NCI-H510A (cell line): Measurements from ENCODE around the gene TBCEL.

ENCODE experiments used
- DNase-seq: peaks from one replicate; lab custom pipeline; 2025; lab: John Stamatoyannopoulos, UW

Gene TBCEL

GRCh38 chr11:121063728-121064127 is 39.8 kb downstream of the TBCEL start:
- DNase-seq: no peak

GRCh38 chr11:121066623-121067022 is 42.7 kb downstream of the TBCEL start:
- no peak for DNase-seq

- DNase-seq: no peak
Observed at GRCh38 chr11:121067026-121067425, 43.1 kb downstream of the TBCEL start.

GRCh38 chr11:121067453-121067852 is 43.6 kb downstream of the TBCEL start:
- no peak for DNase-seq

GRCh38 chr11:121067962-121068647 is 44.2 kb downstream of the TBCEL start:
- no peak for DNase-seq

GRCh38 chr11:121068787-121069186 is 44.9 kb downstream of the TBCEL start:
- DNase-seq: no peak

GRCh38 chr11:121070951-121071845 is 47.3 kb downstream of the TBCEL start:
- no peak for DNase-seq

GRCh38 chr11:121071846-121072450 is 48.0 kb downstream of the TBCEL start:
- no peak for DNase-seq

GRCh38 chr11:121081321-121081720 is 57.4 kb downstream of the TBCEL start:
- no peak for DNase-seq

- no peak for DNase-seq
Observed at GRCh38 chr11:121082219-121082618, 58.3 kb downstream of the TBCEL start.

GRCh38 chr11:121082670-121083069 is 58.8 kb downstream of the TBCEL start:
- no peak for DNase-seq

GRCh38 chr11:121086866-121087265 is 63.0 kb downstream of the TBCEL start:
- no peak for DNase-seq

GRCh38 chr11:121089566-121089965 is 65.7 kb downstream of the TBCEL start:
- no peak for DNase-seq

- DNase-seq: no peak
Observed at GRCh38 chr11:121090145-121090721, 66.3 kb downstream of the TBCEL start.

GRCh38 chr11:121091492-121092152 is 67.7 kb downstream of the TBCEL start:
- no peak for DNase-seq

- no peak for DNase-seq
Observed at GRCh38 chr11:121095561-121095960, 71.7 kb downstream of the TBCEL start.

- DNase-seq: no peak
Observed at GRCh38 chr11:121099364-121099763, 75.5 kb downstream of the TBCEL start.

- DNase-seq: no peak
Observed at GRCh38 chr11:121099885-121100284, 76.0 kb downstream of the TBCEL start.

- no peak for DNase-seq
Observed at GRCh38 chr11:121100943-121101342, 77.0 kb downstream of the TBCEL start, which contains the start of gene TECTA. Gene TECTA (plus strand): TSS chr11:121101243. CDS start chr11:121102666, 1,423 bp downstream.

GRCh38 chr11:121104312-121104762 is 80.4 kb downstream of the TBCEL start:
- no peak for DNase-seq

- no peak for DNase-seq
Observed at GRCh38 chr11:121105063-121105480, 81.2 kb downstream of the TBCEL start.
